ENCODE results near the gene TNS4.

- no peak for TF ChIP-seq CTCF (IDR thresholded peaks at IDR 0.05)
- no peak for TF ChIP-seq POLR2A (IDR thresholded peaks at IDR 0.05)
- no peak for TF ChIP-seq POLR2AphosphoS5 (IDR thresholded peaks at IDR 0.05)
Observed at GRCh38 chr17:40490982-40491381, 10.4 kb downstream of the TNS4 start.

All from sigmoid colon (tissue), 4 donors.